Endothelial cell of umbilical vein (primary cell): ENCODE results near the gene MB. TPM values are rescaled to one million over a fixed set of nuclear protein-coding genes. Genes with fewer than 3 reads are reported as not detected.

Experiments
- BruUV-seq: library from RNA; stranded (reverse); fragments of 400-500 nt; replicated peaks from 2 replicates; lab custom pipeline; 2021; lab: Mats Ljungman, UMichigan
- CTCF ChIA-PET: fragments of 300-600, 350-600 bp; sonication (Branson Sonifier 250); formaldehyde crosslinking; loops from one replicate; lab custom pipeline; 2021; ENCODE audit warnings: antibody characterized with exemption, inconsistent platforms; lab: Charles Lee
- POLR2A ChIA-PET: fragments of 300-600, 350-600 bp; sonication (Branson Sonifier 250); formaldehyde crosslinking; loops from one replicate; lab custom pipeline; 2021; ENCODE audit warnings: antibody characterized with exemption, inconsistent platforms; lab: Charles Lee
- DNase-seq: peaks from one replicate; pipeline ENCODE4 v3.0.0-alpha.2; 2011; ENCODE audit warnings: low read depth, low spot score
- FAIRE-seq: peaks from 2 replicates; lab custom pipeline; 2011; peaks lifted over from hg19 to GRCh38; lab: Jason Lieb, UNC
- H2AFZ ChIP-seq: 2 replicates; pipeline ENCODE4 v1.6.0; 2012; ENCODE audit warnings: low read depth, low read length, control low read depth, inconsistent platforms
- H3K27ac ChIP-seq: 2 replicates; pipeline ENCODE4 v1.5.1; 2011; ENCODE audit warnings: low read depth, mild to moderate bottlenecking, control low read depth, low read length, moderate library complexity; ENCODE audit not compliant: insufficient read depth
- H3K27me3 ChIP-seq, 2 experiments: 2 replicates each; pipeline versions ENCODE4 v1.6.0 to v1.6.1; 2011; ENCODE audit warnings: low read length in 2 of 2, mixed read lengths in 1 of 2; ENCODE audit not compliant: control insufficient read depth in 2 of 2, insufficient read depth in 2 of 2
- H3K36me3 ChIP-seq, 2 experiments: 2 replicates in 1 of 2; 3 replicates in 1 of 2; pipeline ENCODE4 v1.5.1; 2011; ENCODE audit warnings: low read length in 2 of 2, mild to moderate bottlenecking in 1 of 2, moderate library complexity in 1 of 2; ENCODE audit not compliant: control insufficient read depth in 2 of 2, insufficient read depth in 2 of 2; ENCODE audit errors: extremely low read depth in 1 of 2
- H3K4me1 ChIP-seq: 3 replicates; pipeline ENCODE4 v1.5.1; 2011; ENCODE audit warnings: mild to moderate bottlenecking, low read length; ENCODE audit not compliant: control insufficient read depth, insufficient read depth; ENCODE audit errors: extremely low read depth
- H3K4me2 ChIP-seq: 2 replicates; pipeline ENCODE4 v1.6.1; 2011; ENCODE audit warnings: low read length, control low read depth, mixed read lengths; ENCODE audit not compliant: insufficient read depth
- H3K4me3 ChIP-seq, 3 experiments: fragments of 200-600 bp in 1 of 3; sonication (generic), shearing (Covaris generic) in 1 of 3; replicated peaks in 1 of 3; 2 replicates each; pipeline ENCODE4 v1.5.1; 2011 to 2016; ENCODE audit warnings: control low read depth in 3 of 3, low read length in 3 of 3, mild to moderate bottlenecking in 2 of 3, inconsistent platforms in 1 of 3, low read depth in 1 of 3, moderate library complexity in 1 of 3; ENCODE audit not compliant: insufficient read depth in 1 of 3
- H3K79me2 ChIP-seq: 2 replicates; pipeline ENCODE4 v1.6.0; 2012; ENCODE audit warnings: low read length, inconsistent platforms; ENCODE audit not compliant: control insufficient read depth, insufficient read depth
- H3K9ac ChIP-seq: replicated peaks from 2 replicates; pipeline ENCODE3; 2011; ENCODE audit warnings: low read length, control low read depth; ENCODE audit not compliant: insufficient read depth; ENCODE audit errors: extremely low read depth
- H3K9me1 ChIP-seq: replicated peaks from 3 replicates; pipeline ENCODE4 v1.6.0; 2011; ENCODE audit warnings: mild to moderate bottlenecking, low read length; ENCODE audit not compliant: control insufficient read depth, insufficient read depth; ENCODE audit errors: extremely low read depth
- H3K9me3 ChIP-seq: replicated peaks from 2 replicates; pipeline ENCODE4 v1.5.1; 2012; ENCODE audit warnings: low read length, inconsistent platforms; ENCODE audit not compliant: control insufficient read depth, insufficient read depth
- H4K20me1 ChIP-seq: replicated peaks from 2 replicates; pipeline ENCODE3; 2011; ENCODE audit warnings: mild to moderate bottlenecking, low read length; ENCODE audit not compliant: control insufficient read depth, insufficient read depth; ENCODE audit errors: extremely low read depth
- EZH2 ChIP-seq: IDR thresholded peaks from 2 replicates; pipeline ENCODE4 v1.6.1; 2012; ENCODE audit warnings: borderline replicate concordance, low read depth, mild to moderate bottlenecking, moderate library complexity, low read length, inconsistent platforms; ENCODE audit not compliant: severe bottlenecking
- FOS ChIP-seq: IDR thresholded peaks from 2 replicates; pipeline ENCODE4 v1.6.1; 2011; ENCODE audit warnings: mild to moderate bottlenecking, low read length, moderate library complexity, borderline replicate concordance; ENCODE audit not compliant: insufficient read depth
- GATA2 ChIP-seq: IDR thresholded peaks from 2 replicates; pipeline ENCODE4 v1.7.0; 2011; ENCODE audit warnings: low read depth, mild to moderate bottlenecking, moderate library complexity, mixed read lengths, low read length; ENCODE audit not compliant: insufficient read length, insufficient read depth
- JUN ChIP-seq: IDR thresholded peaks from 2 replicates; pipeline ENCODE4 v1.6.1; 2011; ENCODE audit warnings: borderline replicate concordance, low read depth; ENCODE audit not compliant: insufficient read length, insufficient read depth
- MYC ChIP-seq: IDR thresholded peaks from one replicate; pipeline ENCODE4 v1.6.1; 2011; ENCODE audit warnings: mild to moderate bottlenecking, low read depth, low read length
- POLR2A ChIP-seq: IDR thresholded peaks from 2 replicates; pipeline ENCODE4 v1.6.1; 2012; ENCODE audit warnings: low read depth, mild to moderate bottlenecking, control low read depth, low read length
- POLR2AphosphoS5 ChIP-seq: IDR thresholded peaks from 2 replicates; pipeline ENCODE4 v1.6.1; 2012; ENCODE audit warnings: low read depth, mild to moderate bottlenecking, control low read depth, low read length, moderate library complexity; ENCODE audit not compliant: insufficient read depth
- dilution Hi-C: fragments of 300-500 bp; cut with MboI; formaldehyde crosslinking; loops from one replicate; pipeline ENCODE4 v1.15.0; 2019; ENCODE audit warnings: low sequenced_read_pairs; ENCODE audit not compliant: extremely low pct_ligation_motif_present
- intact Hi-C: fragments of 100-400 bp; cut with micrococcal nuclease; formaldehyde crosslinking; loops from one replicate; pipeline ENCODE4 v1.10.0; 2022
- polyA plus RNA-seq, 4 experiments: library from polyadenylated mRNA; depleted of rRNA in 3 of 4; stranded (reverse) in 3 of 4; unstranded in 1 of 4; fragments of >200 nt; gene quantifications; 2 replicates each; pipeline versions ENCODE4 v1.2.1 to v1.2.3, GENCODE V29; 2011 to 2012; ENCODE audit warnings: missing spikeins in 1 of 4
- total RNA-seq: library from RNA; stranded (reverse); gene quantifications from 2 replicates; pipeline ENCODE4 v1.2.3, GENCODE V29; 2021
- TF ChIP-seq, protein P1 (sequence below), 2 donors: IDR thresholded peaks; 1 replicate in 1 of 2; 2 replicates in 1 of 2; pipeline ENCODE4 v1.5.1; 2011; ENCODE audit warnings: low read length in 2 of 2, mild to moderate bottlenecking in 2 of 2, moderate library complexity in 2 of 2, control low read depth in 1 of 2, inconsistent platforms in 1 of 2, low read depth in 1 of 2; ENCODE audit not compliant: insufficient read depth in 1 of 2; ENCODE audit errors: extremely low read depth in 1 of 2

Gene MB
- total and polyA plus RNA-seq, 2 donors (not counting 3 experiments of a cell fraction or from before 2014, with no cell fraction given) = not detected

DNA sequence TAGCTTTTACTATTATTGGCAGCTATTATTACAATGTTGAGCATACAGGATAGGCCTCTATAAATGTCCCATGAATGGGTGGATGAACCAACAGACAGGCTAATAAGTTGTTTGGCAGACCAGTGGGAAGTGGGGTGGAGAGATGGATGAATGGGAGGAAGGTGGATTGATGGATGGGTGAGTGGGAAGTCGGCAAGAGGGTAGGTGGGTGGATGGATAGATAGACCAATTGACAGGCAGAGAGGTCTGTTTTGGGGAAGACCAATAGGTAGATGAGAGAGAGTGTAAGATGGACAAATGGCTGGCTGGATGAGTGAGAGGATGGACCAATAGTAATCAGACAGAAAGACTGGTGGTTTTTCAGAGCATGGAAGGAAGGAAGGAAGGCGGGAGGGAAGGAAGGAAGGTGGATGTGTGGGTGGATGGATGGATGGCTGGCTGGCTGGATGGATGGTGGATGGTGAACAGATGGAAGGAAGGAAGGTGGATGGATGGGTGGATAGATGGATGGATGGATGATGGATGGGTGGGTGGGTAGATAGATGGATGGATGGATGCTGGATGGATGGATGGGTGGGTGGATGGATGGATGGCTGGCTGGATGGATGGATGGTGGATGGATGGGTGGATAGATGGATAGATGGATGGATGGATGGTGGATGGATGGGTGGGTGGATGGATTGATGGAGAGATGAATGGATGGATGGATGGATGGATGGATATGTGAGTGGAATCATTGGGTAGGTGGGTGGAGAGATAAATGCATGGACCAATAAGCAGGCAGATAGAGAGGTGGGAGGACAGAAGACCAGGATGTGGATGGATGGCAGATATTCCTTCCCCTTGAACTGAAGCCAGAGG is 39.1 kb downstream of the MB start:
- FAIRE-seq (no peak), DNase-seq (no peak)
- H3K4me1 ChIP-seq = no peaks in the 10 kb centered on the region
- no peaks in the 10 kb centered on the region for H3K9me3 ChIP-seq
- no peak overlapping the region for H3K4me3 ChIP-seq
- TF ChIP-seq JUN (no peak), POLR2A (no peak), FOS (no peak), POLR2AphosphoS5 (no peak), MYC (no peak), EZH2 (no peak), GATA2 (no peak)
- TF ChIP-seq, protein P1, sequence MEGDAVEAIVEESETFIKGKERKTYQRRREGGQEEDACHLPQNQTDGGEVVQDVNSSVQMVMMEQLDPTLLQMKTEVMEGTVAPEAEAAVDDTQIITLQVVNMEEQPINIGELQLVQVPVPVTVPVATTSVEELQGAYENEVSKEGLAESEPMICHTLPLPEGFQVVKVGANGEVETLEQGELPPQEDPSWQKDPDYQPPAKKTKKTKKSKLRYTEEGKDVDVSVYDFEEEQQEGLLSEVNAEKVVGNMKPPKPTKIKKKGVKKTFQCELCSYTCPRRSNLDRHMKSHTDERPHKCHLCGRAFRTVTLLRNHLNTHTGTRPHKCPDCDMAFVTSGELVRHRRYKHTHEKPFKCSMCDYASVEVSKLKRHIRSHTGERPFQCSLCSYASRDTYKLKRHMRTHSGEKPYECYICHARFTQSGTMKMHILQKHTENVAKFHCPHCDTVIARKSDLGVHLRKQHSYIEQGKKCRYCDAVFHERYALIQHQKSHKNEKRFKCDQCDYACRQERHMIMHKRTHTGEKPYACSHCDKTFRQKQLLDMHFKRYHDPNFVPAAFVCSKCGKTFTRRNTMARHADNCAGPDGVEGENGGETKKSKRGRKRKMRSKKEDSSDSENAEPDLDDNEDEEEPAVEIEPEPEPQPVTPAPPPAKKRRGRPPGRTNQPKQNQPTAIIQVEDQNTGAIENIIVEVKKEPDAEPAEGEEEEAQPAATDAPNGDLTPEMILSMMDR (IDR thresholded peaks at IDR 0.05; ENCODE audit: extremely low read depth in 1 of 2, insufficient read depth in 1 of 2, low read depth in 1 of 2, low read length in 2 of 2) = no peak
- no peak overlapping the region for H3K27ac ChIP-seq
- H3K27me3 ChIP-seq = peaks cover 2 to 3% of the 10 kb centered on the region in 2 experiments
- intact Hi-C loops (no loop called here), dilution Hi-C loops (no loop called here)
- no peaks in the 10 kb centered on the region for H3K79me2 ChIP-seq
- H4K20me1 ChIP-seq = no peaks in the 10 kb centered on the region
- no peak overlapping the region for H3K4me2 ChIP-seq
- ChIA-PET CTCF (no interaction called here), POLR2A (no interaction called here)
- H3K9me1 ChIP-seq = no peaks in the 10 kb centered on the region
- no peaks in the 10 kb centered on the region for H3K36me3 ChIP-seq
- H3K9ac ChIP-seq = no peak overlapping the region
- BruUV-seq = no TSS peak
- no peak overlapping the region for H2AFZ ChIP-seq
